ENCODE measurements around the gene ST3GAL2. TPM values are rescaled to one million over a fixed set of nuclear protein-coding genes. Genes with fewer than 3 reads are reported as not detected.
A peak's percentile ranks its signal among the peaks of the same experiment; 100 is the strongest.

The ST3GAL2 gene
- total RNA-seq, 1 experiment from 2014 or later = 49.4 TPM

DNA sequence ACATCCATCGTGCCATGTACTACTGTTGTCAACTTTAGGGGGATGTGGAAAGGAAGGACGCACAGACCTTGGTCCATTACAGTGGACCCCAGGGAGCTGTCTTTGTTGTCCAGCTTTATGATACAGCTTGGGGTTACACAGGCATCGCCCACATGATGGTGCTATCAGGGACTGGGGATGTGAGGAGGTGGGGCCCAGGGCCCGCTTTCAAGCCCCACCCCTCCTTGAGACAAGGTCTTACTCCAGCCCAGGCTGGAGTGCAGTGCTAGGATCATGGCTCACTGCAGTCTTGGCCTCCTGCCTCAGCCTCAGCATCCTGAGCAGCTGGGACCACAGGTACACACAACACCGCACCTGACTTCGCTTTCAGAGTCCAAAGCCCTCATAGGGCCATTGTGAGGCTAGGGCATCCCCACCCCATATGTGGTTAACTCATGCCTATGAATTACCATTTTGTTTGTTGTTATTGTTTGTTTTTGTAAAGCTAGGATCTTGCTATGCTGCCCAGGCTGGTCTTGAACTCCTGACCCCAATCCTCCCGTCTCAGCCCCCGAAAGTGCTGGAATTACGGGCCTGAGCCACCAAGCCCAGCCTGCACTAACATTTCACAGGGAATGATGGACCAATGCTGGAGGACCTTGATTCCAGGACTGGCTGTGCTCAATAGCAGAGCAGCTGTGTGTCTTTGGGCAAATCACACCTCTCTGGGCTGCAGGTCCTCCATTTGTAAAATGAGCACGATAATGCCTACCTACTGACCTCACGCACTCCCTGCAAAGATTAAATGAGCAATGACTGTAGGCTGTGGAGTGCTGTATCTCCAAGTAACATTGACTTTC is 17.2 kb downstream of the ST3GAL2 start:
- Mint-ChIP-seq H3K4me1 (peaks cover 63% of the 10 kb centered on the region), H3K4me3 (no peak overlapping the region), H3K36me3 (peaks cover 15% of the 10 kb centered on the region; the same call in 1 of the 2 replicates), H3K27me3 (ENCODE audit: low read depth) (no peaks in the 10 kb centered on the region), H3K27ac (peak overlapping the region; percentile 85), H3K9me3 (no peaks in the 10 kb centered on the region)
- ATAC-seq (peak; percentile 34; the same call in 1 of the 2 replicates), DNase-seq (ENCODE audit: low spot score) (no peak)
- ChIA-PET CTCF (interaction anchor here (0.8 to 1.6 kb wide), 3 partner anchors 9 to 33 kb away, joined by 3 to 7 read pairs (median 3); partner anchors contain the start of gene FCSK), POLR2A (interaction anchor here (1.0 kb wide), 1 partner anchor 11 kb away, joined by 3 read pairs; no protein-coding TSS in a partner anchor)
- TF ChIP-seq ZNF121 (CRISPR knock-in tag; IDR thresholded peaks at IDR 0.05) (peak; percentile 89), TP53 (CRISPR knock-in tag; IDR thresholded peaks at IDR 0.05) (no peak)

DNA sequence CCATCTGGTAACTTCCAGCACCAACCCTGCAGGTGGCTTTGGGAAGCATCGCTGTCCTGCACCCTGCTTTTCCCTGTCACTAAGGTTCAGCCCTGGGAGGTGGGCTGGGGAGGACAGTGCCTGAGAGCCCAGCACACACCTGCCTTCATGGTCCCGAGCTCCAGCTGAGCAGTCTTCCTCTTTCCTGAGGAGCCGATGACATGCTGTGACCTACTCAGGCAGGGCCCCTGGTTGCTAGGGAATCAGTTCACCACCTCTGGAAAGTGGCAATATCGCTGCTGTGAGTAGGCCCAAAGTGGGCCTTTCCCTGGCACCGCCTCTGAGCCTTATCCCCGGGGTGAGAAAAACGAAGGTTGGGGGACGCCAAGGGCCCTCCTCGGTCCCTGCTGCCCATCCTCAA is 17.9 kb downstream of the ST3GAL2 start:
- H3K36me3 Mint-ChIP-seq = peaks cover 15% of the 10 kb centered on the region; the same call in 1 of the 2 replicates
- peaks cover 69% of the 10 kb centered on the region for H3K4me1 Mint-ChIP-seq
- H3K9me3 Mint-ChIP-seq = no peaks in the 10 kb centered on the region
- ATAC-seq (no peak; the same call in 1 of the 2 replicates), DNase-seq (ENCODE audit: low spot score) (no peak)
- H3K27ac Mint-ChIP-seq = 0 out of 2 replicates have a peak overlapping the region, but pooled peaks have one; percentile 36
- no peaks in the 10 kb centered on the region for H3K27me3 Mint-ChIP-seq (ENCODE audit: low read depth)
- POLR2A ChIA-PET = no interaction called here
- TF ChIP-seq SMAD4 (CRISPR knock-in tag; IDR thresholded peaks at IDR 0.05) (no peak), EMX1 (CRISPR knock-in tag; IDR thresholded peaks at IDR 0.05) (no peak)
- CTCF ChIA-PET = interaction anchor here (0.6 to 1.6 kb wide), 4 partner anchors 8 to 34 kb away, joined by 3 to 7 read pairs (median 3); partner anchors contain the start of gene FCSK
- no peak overlapping the region for H3K4me3 Mint-ChIP-seq

DNA sequence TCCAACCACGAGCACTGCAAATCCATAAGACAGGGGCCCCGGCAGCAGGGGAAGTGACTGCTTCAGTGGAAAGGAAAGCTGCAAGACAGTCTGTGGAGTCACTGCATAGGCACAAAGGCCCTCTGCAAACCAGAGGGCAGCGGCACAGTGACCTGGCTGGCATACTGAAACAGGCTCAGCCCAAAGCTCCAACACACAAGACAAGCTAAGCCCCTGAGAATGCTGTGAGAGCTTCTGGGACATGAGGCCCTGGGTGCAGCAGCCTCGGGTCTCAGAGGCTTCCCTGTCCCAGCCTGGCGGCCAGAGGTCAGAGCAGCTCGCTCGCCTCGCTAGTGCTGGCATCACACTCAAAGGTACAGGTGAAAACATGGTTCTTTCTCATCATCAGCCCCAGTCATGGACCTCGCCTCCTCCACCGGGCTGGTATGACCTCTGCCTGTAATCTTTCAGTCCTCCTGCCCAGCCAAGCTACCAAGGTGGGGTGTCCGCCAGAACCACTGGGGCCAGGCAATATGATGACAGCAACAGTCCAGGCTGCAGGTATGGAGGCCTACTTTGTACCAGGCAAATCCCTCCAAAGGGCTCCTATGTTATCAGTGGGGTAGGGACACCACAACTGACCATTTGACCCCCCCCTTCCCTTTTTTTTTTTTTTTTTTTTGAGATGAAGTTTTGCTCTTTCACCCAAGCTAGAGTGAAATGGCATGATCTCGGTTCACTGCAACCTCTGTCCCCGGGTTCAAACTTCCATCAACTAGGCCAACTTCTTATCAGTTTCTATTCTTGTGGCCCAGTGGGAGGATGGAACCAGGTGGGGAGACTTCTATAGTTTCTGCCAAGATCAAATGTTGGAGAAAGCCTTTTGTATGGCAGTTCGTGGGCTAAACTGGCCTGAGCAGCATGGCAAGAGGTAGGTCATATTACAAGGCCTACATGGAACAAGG is 19.2 kb downstream of the ST3GAL2 start:
- ChIA-PET CTCF (interaction anchor here (0.6 to 2.6 kb wide), 5 partner anchors 8 to 52 kb away, joined by 3 to 17 read pairs (median 5); no protein-coding TSS in a partner anchor), POLR2A (interaction anchor here (0.6 kb wide), 1 partner anchor 16 kb away, joined by 3 read pairs; no protein-coding TSS in a partner anchor)
- no peaks in the 10 kb centered on the region for H3K9me3 Mint-ChIP-seq
- peak overlapping the region; percentile 60 for H3K27ac Mint-ChIP-seq
- H3K4me1 Mint-ChIP-seq = peaks cover 67% of the 10 kb centered on the region
- no peak for ATAC-seq
- no peak for TF ChIP-seq NFE2L1 (CRISPR knock-in tag; IDR thresholded peaks at IDR 0.05)
- no peak for TF ChIP-seq IRF2 (CRISPR knock-in tag; IDR thresholded peaks at IDR 0.05; ENCODE audit: borderline replicate concordance, low read depth)
- TF ChIP-seq ZNF671 (CRISPR knock-in tag; IDR thresholded peaks at IDR 0.05) = no peak
- no peak for TF ChIP-seq NR1H2 (CRISPR knock-in tag; IDR thresholded peaks at IDR 0.05)
- TF ChIP-seq, protein P1, sequence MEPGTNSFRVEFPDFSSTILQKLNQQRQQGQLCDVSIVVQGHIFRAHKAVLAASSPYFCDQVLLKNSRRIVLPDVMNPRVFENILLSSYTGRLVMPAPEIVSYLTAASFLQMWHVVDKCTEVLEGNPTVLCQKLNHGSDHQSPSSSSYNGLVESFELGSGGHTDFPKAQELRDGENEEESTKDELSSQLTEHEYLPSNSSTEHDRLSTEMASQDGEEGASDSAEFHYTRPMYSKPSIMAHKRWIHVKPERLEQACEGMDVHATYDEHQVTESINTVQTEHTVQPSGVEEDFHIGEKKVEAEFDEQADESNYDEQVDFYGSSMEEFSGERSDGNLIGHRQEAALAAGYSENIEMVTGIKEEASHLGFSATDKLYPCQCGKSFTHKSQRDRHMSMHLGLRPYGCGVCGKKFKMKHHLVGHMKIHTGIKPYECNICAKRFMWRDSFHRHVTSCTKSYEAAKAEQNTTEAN (CRISPR knock-in tag; IDR thresholded peaks at IDR 0.05) = no peak
- TF ChIP-seq JAZF1 (CRISPR knock-in tag; IDR thresholded peaks at IDR 0.05) = no peak
- TF ChIP-seq, protein P2, sequence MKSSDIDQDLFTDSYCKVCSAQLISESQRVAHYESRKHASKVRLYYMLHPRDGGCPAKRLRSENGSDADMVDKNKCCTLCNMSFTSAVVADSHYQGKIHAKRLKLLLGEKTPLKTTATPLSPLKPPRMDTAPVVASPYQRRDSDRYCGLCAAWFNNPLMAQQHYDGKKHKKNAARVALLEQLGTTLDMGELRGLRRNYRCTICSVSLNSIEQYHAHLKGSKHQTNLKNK (CRISPR knock-in tag; IDR thresholded peaks at IDR 0.05) = no peak
- TF ChIP-seq GABPB1 (CRISPR knock-in tag; IDR thresholded peaks at IDR 0.05) = no peak
- no peak for TF ChIP-seq NFATC4 (CRISPR knock-in tag; IDR thresholded peaks at IDR 0.05)
- TF ChIP-seq, protein P3, sequence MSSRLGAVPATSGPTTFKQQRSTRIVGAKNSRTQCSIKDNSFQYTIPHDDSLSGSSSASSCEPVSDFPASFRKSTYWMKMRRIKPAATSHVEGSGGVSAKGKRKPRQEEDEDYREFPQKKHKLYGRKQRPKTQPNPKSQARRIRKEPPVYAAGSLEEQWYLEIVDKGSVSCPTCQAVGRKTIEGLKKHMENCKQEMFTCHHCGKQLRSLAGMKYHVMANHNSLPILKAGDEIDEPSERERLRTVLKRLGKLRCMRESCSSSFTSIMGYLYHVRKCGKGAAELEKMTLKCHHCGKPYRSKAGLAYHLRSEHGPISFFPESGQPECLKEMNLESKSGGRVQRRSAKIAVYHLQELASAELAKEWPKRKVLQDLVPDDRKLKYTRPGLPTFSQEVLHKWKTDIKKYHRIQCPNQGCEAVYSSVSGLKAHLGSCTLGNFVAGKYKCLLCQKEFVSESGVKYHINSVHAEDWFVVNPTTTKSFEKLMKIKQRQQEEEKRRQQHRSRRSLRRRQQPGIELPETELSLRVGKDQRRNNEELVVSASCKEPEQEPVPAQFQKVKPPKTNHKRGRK (CRISPR knock-in tag; IDR thresholded peaks at IDR 0.05; ENCODE audit: borderline replicate concordance) = no peak
- no peak overlapping the region for H3K4me3 Mint-ChIP-seq
- peaks cover 6% of the 10 kb centered on the region; the same call in 1 of the 2 replicates for H3K36me3 Mint-ChIP-seq
- DNase-seq (ENCODE audit: low spot score) = no peak
- no peaks in the 10 kb centered on the region for H3K27me3 Mint-ChIP-seq (ENCODE audit: low read depth)

Data from WTC11 (cell line).